Stimulated activated naive B cell treated with anti-CD40 and anti-IgM and Interleukin-4, amounts not matched to agents 10 μg/mL and 1 μg/mL and 100 μg/mL, for 72 hours (primary cell): ENCODE measurements around the gene FAM107B.

Experiments
- ATAC-seq, 2 donors: fragments of 150-1000 bp; cut with Tn5 transposase; replicated peaks; 2 replicates each; pipeline ENCODE4 v1.10.0; 2021; ENCODE audit warnings: moderate library complexity in 1 of 2
- DNase-seq: peaks from one replicate; pipeline ENCODE4 v3.0.0; 2021
- H3K27ac Mint-ChIP-seq: one replicate; pipeline ENCODE4 v1.8.0; 2022; ENCODE audit warnings: mild to moderate bottlenecking, mixed read lengths
- H3K27me3 Mint-ChIP-seq, 2 donors: one replicate each; pipeline ENCODE4 v1.8.0; 2022; ENCODE audit warnings: mixed read lengths in 2 of 2
- H3K36me3 Mint-ChIP-seq, 2 donors: one replicate each; pipeline ENCODE4 v1.8.0; 2022; ENCODE audit warnings: mixed read lengths in 2 of 2, mild to moderate bottlenecking in 1 of 2
- H3K4me1 Mint-ChIP-seq, 2 donors: one replicate each; pipeline ENCODE4 v1.8.0; 2022; ENCODE audit warnings: mixed read lengths in 2 of 2, mild to moderate bottlenecking in 1 of 2
- H3K4me3 Mint-ChIP-seq, 2 donors: one replicate each; pipeline ENCODE4 v1.8.0; 2022; ENCODE audit warnings: mild to moderate bottlenecking in 2 of 2, mixed read lengths in 2 of 2, moderate library complexity in 1 of 2
- H3K9me3 Mint-ChIP-seq, 2 donors: one replicate each; pipeline ENCODE4 v1.8.0; 2022; ENCODE audit warnings: mixed read lengths in 2 of 2, mild to moderate bottlenecking in 1 of 2

The FAM107B gene

GRCh38 chr10:14476641-14477407 lies 297.9 kb downstream of the FAM107B start:
- peaks cover 28 to 34% of the 10 kb centered on the region in 2 donors for H3K27me3 Mint-ChIP-seq
- H3K4me1 Mint-ChIP-seq = no peaks in the 10 kb centered on the region
- no peaks in the 10 kb centered on the region for H3K36me3 Mint-ChIP-seq

DNA sequence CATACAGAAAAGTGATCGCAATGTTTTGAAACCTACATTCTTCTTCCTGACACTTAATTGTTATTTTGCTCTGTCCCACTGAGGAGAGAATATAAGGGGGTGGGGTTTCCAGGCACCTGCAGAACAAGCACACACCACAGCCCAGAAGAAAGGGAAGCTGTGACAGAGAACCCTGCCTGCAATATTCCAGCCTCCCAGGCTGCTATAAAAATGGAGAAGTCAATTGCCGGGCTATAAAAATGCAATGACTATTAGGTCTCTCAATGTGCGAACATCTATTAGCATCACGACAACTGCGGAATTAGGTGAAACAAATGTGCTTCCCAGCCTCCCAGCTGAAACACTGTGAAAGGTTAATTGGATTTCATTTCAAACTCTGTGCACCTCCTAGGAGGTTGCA lies 298.7 kb downstream of the FAM107B start:
- Mint-ChIP-seq H3K27me3 (peaks cover 24 to 31% of the 10 kb centered on the region in 2 donors), H3K9me3 (no peaks in the 10 kb centered on the region), H3K27ac (no peak overlapping the region), H3K4me3 (no peak overlapping the region), H3K36me3 (no peaks in the 10 kb centered on the region), H3K4me1 (no peaks in the 10 kb centered on the region)
- DNase-seq = no peak
- ATAC-seq = no peak

More at GRCh38 chr10:14476641-14477407, 297.9 kb downstream of the FAM107B start:
- H3K9me3 Mint-ChIP-seq = no peaks in the 10 kb centered on the region
- no peak overlapping the region for H3K4me3 Mint-ChIP-seq
- H3K27ac Mint-ChIP-seq = no peak overlapping the region
- ATAC-seq (no peak), DNase-seq (no peak)

- H3K27me3 Mint-ChIP-seq = peaks cover 29 to 44% of the 10 kb centered on the region in 2 donors
- H3K36me3 Mint-ChIP-seq = no peaks in the 10 kb centered on the region
- no peak overlapping the region for H3K4me3 Mint-ChIP-seq
- H3K27ac Mint-ChIP-seq = no peak overlapping the region
- no peaks in the 10 kb centered on the region for H3K4me1 Mint-ChIP-seq
- peaks cover 0 to 4% of the 10 kb centered on the region in 2 donors for H3K9me3 Mint-ChIP-seq
- no peak for ATAC-seq
- no peak for DNase-seq
Observed at GRCh38 chr10:14474656-14475055, 300.0 kb downstream of the FAM107B start.

DNA sequence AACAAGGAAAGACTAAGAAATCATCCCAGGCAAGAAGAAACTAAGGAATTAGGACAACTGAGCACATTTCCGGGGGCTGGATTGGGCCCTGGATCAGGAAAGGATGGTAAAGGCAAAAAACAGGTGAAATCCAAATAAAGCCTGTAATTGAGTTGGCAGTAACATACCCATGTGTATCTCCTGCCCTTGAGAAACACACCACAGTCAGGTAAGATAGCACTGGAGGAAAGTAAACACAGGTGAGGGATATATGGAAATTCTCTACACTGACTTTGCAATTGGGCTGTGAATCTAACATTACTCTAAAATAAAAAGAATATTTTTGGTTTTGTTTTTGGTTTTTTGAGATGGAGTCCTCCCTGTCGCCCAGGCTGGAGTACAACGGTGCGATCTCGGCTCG lies 303.8 kb downstream of the FAM107B start:
- no peaks in the 10 kb centered on the region for H3K36me3 Mint-ChIP-seq
- H3K27me3 Mint-ChIP-seq = peaks cover 47 to 70% of the 10 kb centered on the region in 2 donors
- H3K9me3 Mint-ChIP-seq = peaks cover 0 to 4% of the 10 kb centered on the region in 2 donors
- no peak overlapping the region for H3K4me3 Mint-ChIP-seq
- ATAC-seq = no peak
- DNase-seq = no peak
- no peak overlapping the region for H3K27ac Mint-ChIP-seq
- no peaks in the 10 kb centered on the region for H3K4me1 Mint-ChIP-seq

GRCh38 chr10:14468726-14469125 lies 306.0 kb downstream of the FAM107B start:
- no peaks in the 10 kb centered on the region for H3K36me3 Mint-ChIP-seq
- DNase-seq (no peak), ATAC-seq (no peak)
- peaks cover 0 to 8% of the 10 kb centered on the region in 2 donors for H3K9me3 Mint-ChIP-seq
- H3K27me3 Mint-ChIP-seq = peaks cover 36 to 66% of the 10 kb centered on the region in 2 donors
- H3K4me1 Mint-ChIP-seq = no peaks in the 10 kb centered on the region
- H3K4me3 Mint-ChIP-seq = no peak overlapping the region
- no peak overlapping the region for H3K27ac Mint-ChIP-seq
